NCI-H526 (cell line): ENCODE results near the gene KRT16.
"Not testable (repeated sequence)": the region's sequence is repeated elsewhere in the genome, so short reads cannot be mapped to it uniquely, and the experiment has no call there.

Experiments
- DNase-seq, 2 experiments: peaks; one replicate each; lab custom pipeline; 2025; lab: John Stamatoyannopoulos, UW

KRT16 gene

DNA sequence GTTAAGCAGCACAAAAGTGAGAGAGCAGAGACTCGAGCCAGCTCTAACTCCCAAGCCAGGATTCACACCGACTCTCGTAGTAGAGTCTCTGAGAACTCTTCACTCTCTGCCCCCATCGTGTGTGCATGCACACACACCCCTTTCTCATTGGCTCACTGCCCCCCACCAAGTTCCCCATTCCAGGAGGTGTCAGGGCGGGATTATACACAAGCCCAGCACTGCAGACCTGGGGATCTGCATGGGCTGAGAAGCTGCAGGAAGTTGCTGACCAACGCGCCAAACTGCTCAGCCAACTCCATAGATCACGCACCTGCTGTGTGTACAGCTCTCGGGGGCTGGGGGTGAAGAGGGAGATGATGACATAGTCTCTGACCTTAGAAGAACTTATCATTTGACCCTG lies 2.2 kb upstream of the KRT16 start:
- not testable (repeated sequence) for DNase-seq

DNA sequence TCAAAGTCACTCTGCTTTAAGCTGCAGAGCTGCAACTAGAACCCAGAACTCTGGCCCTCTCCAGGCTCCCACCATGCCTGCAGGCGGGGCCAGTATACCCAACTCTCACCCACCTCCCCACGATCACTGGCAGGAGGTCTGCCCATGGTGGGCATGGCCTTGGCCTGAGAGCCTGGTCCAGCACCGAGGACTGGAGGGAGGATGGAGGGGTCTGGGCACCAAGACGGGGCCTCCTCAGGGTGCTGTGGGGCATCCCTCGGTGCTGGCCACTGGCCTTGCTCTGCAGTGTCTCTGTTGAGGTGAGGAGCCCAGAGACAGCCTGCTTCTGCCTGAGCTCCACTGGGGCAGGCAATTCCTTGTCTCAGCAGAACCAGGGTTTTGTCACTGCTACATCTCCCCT lies 1.5 kb upstream of the KRT16 start:
- DNase-seq = no peak

DNA sequence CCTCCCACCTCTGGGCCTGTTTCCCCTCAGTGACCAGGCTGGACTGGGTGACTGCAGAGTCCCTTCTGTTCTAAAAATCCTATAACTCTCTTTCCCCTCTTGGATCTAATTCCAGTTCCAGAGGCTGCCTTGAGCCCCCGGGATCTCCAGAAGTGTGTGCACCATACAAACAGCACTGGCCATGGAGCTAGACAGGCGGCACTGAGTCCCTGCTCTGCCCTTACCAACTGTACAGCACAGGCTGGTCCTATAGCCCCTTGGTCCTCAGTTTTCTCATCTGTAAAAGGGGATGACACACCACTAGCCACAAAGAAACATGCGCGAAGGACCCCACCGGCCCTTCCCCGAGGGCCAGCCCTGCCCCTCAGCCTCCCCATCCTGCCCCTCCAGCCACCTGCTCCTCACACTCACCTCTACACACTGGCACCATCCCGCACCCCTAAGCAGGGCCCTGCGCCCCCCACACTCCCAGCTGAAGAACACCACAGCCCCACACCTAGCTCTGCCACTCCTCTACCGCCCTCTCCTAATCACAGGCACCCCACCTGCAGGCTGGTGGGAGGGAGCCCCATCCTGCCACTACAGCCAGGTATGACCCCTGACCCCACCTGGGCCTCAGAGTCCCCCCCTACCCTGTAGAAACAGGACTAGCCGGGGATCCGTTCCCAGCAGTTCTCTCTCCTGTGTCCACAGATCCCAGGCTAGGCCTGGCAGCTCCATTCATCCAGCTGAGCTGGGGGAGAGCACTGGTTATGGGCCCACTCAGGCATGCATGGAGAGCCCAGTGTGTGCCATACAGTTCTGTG lies 913 bp upstream of the KRT16 start:
- DNase-seq = no peak

DNA sequence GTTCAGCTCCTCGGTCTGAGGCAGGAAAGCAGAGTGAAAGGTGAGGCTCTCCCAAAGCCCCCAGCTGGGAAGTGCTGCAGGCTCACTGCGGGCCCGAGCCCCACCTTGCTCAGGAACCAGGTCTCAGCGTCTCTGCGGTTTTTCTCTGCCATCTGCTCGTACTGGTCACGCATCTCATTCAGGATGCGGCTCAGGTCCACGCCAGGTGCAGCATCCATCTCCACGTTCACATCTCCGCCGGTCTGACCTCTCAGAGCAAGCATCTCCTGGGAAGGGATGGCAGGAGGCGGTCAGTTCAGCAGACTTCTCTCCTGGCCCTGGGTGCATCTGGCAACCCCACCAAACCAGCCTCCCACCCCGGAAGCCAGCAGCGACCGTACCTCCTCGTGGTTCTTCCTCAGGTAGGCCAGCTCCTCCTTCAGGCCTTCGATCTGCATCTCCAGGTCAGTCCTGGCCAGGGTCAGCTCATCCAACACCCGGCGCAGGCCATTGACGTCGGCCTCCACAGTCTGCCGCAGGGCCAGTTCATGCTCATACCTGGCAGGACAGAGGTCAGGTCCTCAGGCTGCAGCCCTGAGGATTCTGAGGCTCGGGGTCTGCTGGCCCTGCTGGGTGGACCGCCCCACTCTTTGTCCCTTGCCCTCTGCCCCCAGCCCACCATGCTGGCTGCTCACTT lies 1.5 kb downstream of the KRT16 start:
- DNase-seq = no peak

DNA sequence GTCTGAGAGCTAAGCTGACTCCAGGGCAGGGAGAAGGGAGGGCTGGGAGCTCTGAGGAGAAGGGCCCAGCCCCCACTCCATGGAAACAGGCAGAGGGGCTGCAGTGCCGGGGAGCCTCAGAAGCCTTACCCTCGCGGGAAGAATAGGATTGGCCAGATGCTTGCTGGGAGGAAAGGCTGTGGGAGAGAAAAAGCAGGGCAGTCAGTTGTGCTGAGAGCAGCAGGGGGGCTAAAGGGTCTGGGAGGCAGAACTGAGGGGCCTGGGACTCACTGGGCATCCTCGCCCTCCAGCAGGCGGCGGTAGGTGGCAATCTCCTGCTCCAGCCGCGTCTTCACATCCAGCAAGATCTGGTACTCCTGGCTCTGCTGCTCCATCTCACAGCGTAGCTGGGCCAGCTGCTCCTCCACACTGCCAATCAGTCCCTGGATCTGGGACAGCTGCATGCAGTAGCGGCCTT lies 2.5 kb downstream of the KRT16 start:
- peak in 1 of 2 experiments; percentile 34 for DNase-seq

DNA sequence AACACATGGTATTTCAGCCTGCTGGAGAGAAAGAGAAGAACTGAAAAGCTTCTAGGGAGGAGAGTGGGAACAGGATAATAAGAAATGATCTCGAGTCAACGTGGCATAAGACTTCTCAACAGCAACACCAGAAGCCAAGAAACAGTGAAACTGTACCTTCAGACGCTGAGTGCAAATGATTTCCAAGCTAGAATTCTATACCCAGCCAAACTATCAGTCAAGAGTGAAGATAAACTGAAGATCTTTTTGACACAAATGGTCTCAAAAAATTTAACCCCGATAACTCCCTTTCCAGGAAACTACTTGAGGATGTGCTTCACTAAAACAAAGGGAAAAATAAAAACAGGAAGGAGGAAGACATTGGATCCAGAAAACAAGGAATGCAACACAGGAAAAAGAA lies 5.6 kb downstream of the KRT16 start:
- not testable (repeated sequence) for DNase-seq

DNA sequence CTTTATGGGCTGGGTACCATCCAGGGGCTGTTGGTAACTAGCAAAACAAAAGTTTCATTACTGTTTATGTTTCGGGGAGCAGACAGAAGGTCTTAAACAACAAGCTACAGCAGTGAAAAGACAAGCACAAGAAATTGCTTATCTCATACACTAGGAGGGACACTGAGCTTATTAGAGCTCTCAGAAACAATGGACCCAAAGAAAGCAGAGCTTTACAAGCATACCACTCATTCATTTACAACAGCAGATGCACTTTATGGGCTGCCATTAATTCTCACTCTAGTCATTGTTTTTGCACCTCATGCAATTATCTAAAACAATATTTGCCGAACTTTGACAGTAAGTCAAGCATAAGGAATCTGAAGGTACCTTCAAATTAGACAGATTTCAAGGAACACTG lies 10.0 kb downstream of the KRT16 start:
- DNase-seq = no peak

DNA sequence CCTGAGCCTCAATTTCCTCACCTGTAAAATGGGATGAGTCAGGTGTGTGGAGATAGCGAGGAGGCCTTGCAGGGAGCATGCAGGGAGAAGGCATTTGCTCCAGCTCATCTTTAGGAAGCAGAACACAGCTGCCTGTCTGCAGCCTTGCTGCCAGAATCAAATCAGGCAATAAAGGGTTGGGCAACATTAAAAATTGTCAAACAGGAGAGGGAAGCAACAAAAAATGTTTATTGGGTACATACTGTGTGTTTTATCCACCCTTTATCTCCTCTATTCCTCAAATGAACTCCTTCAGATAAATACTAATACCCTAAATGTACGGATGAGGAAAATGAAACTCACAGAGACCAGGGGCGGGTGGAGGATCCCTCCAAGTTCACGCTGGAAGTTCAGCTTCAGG lies 12.2 kb downstream of the KRT16 start:
- no peak for DNase-seq

DNA sequence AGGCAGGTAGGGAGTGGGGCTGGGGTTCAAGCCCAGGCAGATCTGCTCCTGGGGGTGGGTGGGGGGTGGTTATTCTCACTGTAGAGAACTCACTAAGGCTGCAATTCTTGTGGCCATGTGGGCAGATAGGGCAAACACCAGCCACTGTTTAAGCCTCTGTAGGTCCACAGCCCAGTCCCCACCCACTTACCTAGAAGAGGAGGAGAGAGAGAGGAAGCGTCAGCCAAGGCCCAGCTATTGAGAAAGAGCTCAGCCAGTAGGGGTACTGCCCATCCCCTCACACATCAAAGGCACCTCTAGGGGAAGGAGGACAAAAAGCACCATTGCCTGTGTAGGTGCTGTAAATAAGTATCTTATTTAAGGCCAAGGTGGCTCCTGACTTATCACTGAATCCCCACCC lies 12.9 kb downstream of the KRT16 start:
- DNase-seq = no peak

DNA sequence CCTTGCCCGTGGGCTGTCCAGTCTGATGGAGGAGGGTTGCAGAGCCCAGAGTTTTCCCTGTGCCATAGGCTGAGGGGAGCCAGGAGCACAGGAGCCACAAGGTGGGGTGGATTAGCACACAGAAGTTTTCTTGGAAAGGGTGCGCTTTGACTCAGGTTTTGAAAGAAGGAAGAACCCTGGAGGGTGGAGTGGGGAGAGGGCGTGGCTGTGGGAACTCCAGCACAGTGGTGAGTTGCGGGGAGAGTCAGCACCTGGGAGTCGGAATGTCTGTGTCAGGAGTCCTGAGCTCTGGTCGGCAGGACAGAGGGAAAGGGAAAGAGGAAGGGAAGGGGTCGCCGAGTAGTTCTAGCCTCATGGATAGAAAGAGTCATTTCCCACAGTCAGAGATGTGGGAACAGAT lies 17.0 kb downstream of the KRT16 start:
- no peak for DNase-seq

DNA sequence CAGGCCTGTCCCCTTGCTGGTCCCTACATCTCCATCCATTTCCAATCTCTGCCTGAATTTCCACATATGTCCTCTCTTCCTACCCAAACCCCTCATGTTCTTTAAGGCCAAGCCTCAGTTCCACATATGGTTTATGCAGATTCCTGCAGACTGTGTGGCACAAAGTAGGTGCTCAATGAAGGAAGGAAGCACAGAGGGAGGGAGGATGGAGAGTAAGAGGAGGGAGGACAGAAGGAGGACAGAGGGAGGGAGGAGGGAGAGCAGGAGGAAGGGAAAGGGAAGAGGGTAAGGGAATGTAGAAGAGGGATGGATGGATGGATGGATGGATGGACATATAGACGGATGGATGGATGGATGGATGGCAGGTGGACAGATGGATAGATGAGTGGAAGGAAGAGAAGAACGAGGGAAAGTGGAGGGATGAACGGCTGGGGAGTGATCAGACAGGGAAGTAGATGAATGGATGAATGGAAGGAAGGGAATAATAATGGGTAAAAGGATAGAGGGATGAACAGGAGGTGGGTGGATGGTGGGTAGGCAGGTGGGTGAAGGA lies 18.1 kb downstream of the KRT16 start:
- no peak for DNase-seq

DNA sequence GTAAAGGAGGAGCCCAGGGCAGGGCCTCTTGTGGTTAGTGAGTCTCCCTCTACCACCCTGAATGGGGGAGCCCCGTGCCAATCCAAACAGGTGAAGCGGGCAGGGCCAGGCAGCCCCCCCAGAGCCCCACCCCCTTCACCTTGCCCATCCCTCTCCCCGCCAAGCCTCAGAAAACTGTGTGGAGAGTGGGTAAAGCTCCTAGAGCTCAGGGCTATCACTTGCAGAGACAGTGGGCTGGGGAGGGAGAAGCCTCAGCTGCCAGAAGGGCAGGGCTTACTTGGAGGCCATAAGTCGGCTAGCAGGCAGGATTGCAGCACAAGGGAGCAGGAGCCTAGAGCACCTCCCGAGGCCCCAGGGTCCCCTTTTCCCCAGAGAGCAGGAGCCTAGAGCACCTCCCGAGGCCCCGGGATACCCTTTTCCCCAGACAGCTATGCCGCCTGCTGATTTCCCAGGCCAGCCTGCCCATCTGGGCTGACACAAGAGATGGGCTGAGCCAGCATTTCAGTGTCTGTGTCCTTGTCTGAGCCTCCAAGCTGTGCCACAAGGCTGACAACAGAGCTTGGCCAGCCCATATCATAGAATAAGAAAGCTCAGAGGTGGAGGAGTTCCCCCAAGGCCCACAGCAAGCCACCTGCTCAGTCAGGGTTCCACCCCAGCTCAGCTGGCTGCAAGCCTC lies 19.1 kb downstream of the KRT16 start:
- DNase-seq = no peak

DNA sequence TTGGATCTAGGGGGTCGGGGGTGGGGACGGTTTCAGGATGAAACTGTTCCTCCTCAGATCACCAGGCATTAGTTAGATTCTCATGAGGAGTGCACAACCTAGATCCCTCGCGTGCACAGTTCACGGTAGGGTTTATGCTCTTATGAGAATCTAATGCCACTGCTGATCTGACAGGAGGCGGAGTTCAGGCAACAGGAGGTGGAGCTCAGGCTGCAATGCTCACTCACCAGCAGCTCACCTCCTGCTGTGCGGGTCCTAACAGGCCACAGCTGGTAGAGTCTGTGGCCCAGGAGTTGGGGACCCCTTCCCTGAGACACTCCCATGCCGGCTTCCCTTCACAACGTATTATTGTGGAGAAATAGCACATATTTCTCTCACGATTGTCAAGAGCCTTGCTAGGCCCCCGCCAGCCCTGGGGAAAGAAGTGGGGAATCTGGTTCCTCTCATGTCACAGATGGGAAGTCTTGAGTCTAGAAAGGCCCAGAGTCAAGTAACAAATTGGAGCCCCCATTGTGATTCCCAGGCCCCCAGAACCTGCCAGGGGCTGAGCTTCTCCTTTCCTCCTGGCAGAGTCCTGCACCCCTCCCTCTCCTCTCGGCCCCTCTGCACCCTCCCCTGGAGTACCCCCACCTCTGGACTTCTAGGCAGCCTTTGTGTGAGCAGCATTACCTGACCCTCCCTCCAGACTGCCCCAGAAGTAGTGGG lies 19.8 kb downstream of the KRT16 start:
- no peak for DNase-seq

DNA sequence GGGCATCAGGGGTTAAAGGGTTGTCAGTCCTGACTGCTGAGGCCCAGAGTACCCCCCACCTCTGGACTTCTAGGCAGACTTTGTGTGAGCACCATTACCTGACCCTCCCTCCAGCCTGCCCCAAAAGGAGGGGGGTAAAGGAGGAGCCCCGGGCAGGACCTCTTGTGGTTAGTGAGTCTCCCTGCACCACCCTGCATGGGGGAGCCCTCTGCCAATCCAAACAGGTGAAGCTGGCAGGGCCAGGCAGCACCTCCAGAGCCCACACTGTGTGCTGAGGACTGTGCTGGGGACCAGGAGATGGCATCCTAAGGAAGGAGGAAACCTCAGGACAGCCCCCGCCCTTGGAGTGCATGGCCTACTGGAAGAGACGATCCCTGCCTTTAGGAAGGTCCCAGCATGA lies 23.3 kb downstream of the KRT16 start:
- DNase-seq = no peak

DNA sequence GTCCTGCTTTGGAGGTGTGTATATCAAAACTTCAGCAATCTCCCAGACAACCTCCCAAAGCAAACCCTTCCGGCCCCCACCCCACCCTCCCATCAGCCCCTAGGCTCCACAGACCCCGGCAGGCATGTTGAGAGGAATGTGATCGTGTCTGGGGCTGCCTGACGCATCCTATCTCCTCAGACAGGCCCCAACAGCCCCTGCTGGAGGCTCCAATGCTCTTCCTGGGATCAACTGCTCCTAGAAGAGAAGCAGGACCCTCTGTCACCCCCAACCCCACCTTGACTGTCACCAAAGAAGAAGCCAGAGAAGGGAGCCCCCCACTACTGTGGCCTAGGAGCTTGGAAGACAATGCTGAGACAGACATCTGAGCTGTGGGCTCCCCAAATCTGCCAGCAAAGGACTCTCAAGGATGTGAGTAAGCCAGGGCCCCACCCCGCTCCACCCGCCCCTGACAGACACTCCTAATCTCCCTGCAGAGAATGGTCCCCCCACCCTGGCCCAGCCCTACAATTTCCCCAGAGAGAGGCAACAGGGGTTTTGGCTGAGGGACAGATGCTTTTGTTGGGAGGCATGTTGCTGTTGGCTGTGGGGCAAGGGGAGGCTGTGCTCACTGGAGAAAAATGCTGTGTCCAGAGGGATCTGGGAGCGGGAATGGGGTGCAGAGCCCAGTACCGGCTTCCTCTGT lies 24.3 kb downstream of the KRT16 start:
- DNase-seq = no peak

DNA sequence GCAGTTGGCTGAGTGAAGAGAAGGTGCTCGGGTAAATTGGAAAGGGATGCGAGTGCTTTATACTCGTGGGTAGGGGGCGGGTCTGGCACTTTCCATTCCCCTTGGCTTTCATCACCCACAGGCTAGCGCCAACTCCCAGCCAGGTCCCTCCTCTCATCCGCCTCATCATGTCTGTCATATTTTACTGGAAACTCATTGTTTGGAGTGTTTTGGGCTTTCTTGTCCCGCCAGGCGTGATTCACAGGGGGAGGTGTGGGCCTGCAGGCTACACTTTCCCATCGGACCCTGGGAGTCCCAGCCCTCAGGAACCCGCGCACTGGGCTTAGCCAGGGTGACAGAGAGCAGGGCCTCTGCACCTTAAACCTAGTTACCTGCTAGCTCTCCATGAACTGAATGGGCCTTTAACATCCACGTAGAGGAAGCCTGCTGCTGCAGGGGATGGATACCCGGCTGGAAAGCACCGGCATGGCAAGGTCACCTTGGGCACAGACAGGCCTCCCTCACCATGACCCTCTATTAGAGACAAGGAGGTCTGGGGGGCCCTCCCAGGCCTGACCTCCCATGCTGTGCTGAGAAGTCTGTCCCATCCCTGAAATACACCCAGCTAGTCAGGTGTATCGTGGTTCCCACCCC lies 25.6 kb downstream of the KRT16 start, which contains the start of gene KRT14:
TSS of gene KRT14 (minus strand) at position 33 of the 633 bp plus-strand sequence. CDS start 61 bp downstream, outside the sequence.
- DNase-seq = no peak

DNA sequence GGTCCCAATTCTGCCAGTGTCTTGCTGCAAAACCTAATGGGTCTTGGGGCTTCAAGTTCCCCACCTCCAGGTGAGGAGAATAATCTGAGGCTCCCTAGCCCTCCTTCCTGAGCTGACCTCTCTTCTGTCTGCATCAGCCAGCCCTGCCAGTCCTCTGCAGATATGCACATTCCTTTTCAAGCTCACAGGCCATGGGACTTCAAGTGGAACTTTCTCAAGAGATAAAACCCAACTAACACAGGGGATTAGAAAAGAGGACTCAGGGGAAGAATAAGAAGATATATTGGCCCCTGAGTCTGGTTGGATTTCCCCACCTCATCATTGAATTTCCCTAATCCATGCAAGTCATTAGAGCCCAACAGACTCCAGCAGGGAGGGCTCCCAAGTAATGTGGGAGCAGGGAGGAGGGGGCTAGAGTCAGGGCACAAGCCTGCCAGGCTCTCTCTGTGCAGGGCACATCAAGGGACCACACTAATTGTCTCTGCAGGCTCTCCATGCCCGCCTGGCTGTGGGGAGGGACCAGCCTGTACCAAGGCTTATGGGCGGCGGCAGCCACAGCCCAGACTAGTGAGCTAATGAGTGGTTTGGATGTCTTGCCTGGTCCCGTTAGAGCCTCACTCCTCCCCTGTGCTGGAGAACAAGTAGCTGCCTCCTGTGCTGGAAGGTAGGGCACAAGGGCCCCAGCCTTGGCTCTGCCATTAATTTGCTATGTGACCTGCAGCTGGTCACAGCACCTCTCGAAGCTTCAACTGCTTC lies 27.1 kb downstream of the KRT16 start:
- DNase-seq = no peak

DNA sequence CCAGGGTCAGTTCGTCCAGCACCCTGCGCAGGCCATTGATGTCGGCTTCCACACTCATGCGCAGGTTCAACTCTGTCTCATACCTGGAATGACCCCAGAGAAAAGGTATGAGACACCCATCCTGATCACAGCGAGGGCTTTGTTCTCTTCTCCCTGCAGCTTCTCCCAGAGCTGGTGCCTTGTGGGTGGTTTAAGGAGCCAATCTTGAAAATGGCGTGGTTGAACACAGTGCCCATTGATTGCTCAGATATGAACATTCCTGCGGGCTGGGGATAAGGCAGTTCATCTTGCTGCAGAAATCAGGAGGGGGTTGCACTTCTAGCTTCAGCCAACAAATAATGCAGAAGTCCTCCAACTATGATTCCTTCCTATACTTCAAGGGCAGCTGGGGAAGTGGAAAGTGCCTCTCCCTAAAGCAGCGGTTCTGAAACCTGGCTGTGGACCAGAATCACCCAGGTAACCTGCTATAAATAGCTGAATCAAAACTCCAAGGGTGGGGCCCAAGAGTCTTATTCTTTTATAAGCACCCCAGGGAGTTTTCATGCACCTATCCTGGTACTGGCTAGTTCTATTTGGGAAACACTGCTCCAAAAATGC lies 28.1 kb downstream of the KRT16 start:
- not testable (repeated sequence) for DNase-seq
